Daoy (cell line): ENCODE data around the gene ATP10B. TPM values are rescaled to one million over a fixed set of nuclear protein-coding genes. Genes with fewer than 3 reads are reported as not detected.

Experiments used
- DNase-seq: peaks from one replicate; pipeline ENCODE4 v3.0.0-alpha.2; 2015; ENCODE audit warnings: low read depth
- total RNA-seq: library from RNA; depleted of rRNA; stranded (reverse); fragments of >200 nt; shearing (Covaris generic); gene quantifications from 2 replicates; pipeline ENCODE4 v1.2.3, GENCODE V29; 2014

Gene ATP10B
- total RNA-seq, 1 experiment from 2014 or later = not detected

DNA sequence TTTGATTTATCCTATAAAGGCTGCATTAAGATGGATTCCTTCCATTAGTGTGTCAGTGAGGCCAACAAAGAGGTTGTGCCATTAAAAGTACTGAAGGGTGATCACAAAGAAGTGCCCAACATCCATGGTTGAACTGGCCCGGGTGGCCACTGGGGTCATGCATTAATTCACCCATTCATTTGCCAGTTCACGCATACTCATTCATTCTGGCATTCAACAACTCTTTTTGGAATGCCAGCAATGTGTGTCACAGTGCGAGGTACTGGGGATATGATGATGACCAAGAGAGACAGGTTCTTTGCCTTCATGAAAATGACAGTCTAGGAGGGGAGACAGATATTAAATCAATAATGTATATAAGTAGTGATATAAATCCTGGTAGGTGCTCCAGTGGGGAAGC lies 337.1 kb downstream of the ATP10B start:
- DNase-seq = no peak

DNA sequence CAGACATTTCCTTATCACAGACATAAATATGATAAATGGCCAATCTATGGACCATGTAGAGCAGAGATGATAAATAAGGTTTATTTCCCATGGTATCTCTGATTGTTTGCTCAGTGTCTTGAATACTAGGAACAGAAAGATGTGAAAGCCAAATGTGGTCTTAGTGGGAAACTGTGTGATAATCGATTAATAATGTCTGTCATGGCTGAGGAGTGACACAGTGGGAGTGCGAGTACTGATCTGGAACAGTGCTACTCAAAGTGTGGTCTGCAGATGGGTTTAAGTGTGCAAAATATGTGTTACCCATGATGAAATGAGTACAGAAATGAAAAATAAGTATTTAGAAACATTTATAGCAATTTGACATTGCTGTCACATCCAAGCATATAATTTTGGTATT lies 337.8 kb downstream of the ATP10B start:
- DNase-seq = no peak

DNA sequence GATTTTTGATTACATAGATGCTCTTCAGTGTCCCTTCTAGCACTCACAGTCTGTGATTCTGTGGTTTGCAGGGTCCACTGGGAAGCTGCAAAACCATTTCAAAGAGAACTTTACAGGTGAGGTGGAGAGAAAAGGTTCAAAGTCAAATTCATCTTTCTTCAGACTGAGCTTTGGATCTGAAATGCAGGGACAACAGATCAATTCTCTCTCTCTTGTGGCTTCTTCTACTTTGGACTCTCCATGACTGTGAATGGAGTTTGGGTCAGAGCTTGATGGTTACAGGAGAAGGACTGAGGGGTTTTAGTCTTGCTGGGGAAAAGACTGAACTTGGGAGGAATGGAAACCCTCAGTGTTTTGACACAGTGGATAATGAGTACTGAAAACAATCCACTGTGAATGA lies 338.5 kb downstream of the ATP10B start:
- no peak for DNase-seq
